HEK293T (cell line): ENCODE data around the gene LRRC72.

Source experiments
- CTCF ChIA-PET: fragments of 350-600 bp; formaldehyde crosslinking; extraction: SDS; loops from one replicate; lab custom pipeline; 2021; ENCODE audit warnings: antibody characterized with exemption, inconsistent platforms; lab: Yijun Ruan, JAX
- POLR2A ChIA-PET: fragments of 350-600 bp; formaldehyde crosslinking; extraction: SDS; loops from one replicate; lab custom pipeline; 2020; ENCODE audit warnings: antibody characterized with exemption, inconsistent platforms; lab: Yijun Ruan, JAX
- DNase-seq: peaks from one replicate; pipeline ENCODE4 v3.0.0; 2012; ENCODE audit warnings: mixed read lengths; ENCODE audit errors: extremely low spot score
- ARNT ChIP-seq: fragments of 450-650 bp; IDR thresholded peaks from 2 replicates; pipeline ENCODE4 v1.6.1; 2017; ENCODE audit warnings: mild to moderate bottlenecking
- BHLHE40 ChIP-seq: fragments of 450-650 bp; IDR thresholded peaks from 2 replicates; pipeline ENCODE4 v1.6.1; 2016; ENCODE audit warnings: mild to moderate bottlenecking, moderate library complexity, borderline replicate concordance
- CTBP1 ChIP-seq: fragments of 450-650 bp; IDR thresholded peaks from 2 replicates; pipeline ENCODE4 v1.6.1; 2016; ENCODE audit warnings: borderline replicate concordance
- ELF4 ChIP-seq: fragments of 450-650 bp; IDR thresholded peaks from 2 replicates; pipeline ENCODE4 v1.6.1; 2017; ENCODE audit warnings: antibody characterized with exemption
- FOXA1 ChIP-seq: fragments of 450-650 bp; IDR thresholded peaks from 2 replicates; pipeline ENCODE4 v1.6.1; 2016; ENCODE audit warnings: mild to moderate bottlenecking
- FOXK2 ChIP-seq: fragments of 450-650 bp; IDR thresholded peaks from 2 replicates; pipeline ENCODE4 v1.6.1; 2016; ENCODE audit warnings: mild to moderate bottlenecking
- FOXM1 ChIP-seq: fragments of 450-650 bp; IDR thresholded peaks from 2 replicates; pipeline ENCODE4 v1.6.1; 2017; ENCODE audit warnings: mild to moderate bottlenecking, borderline replicate concordance
- HDGF ChIP-seq: fragments of 450-650 bp; IDR thresholded peaks from 2 replicates; pipeline ENCODE4 v1.6.1; 2017; ENCODE audit warnings: antibody characterized with exemption, borderline replicate concordance
- L3MBTL2 ChIP-seq: fragments of 450-650 bp; conservative IDR thresholded peaks from 2 replicates; pipeline ENCODE4 v1.6.1; 2016; ENCODE audit warnings: mild to moderate bottlenecking
- LEF1 ChIP-seq: fragments of 450-650 bp; IDR thresholded peaks from 2 replicates; pipeline ENCODE4 v1.6.1; 2017; ENCODE audit warnings: mild to moderate bottlenecking, borderline replicate concordance
- NFRKB ChIP-seq: fragments of 450-650 bp; IDR thresholded peaks from 2 replicates; pipeline ENCODE4 v1.6.1; 2016; ENCODE audit warnings: mild to moderate bottlenecking, moderate library complexity
- PKNOX1 ChIP-seq: fragments of 450-650 bp; IDR thresholded peaks from 2 replicates; pipeline ENCODE4 v1.6.1; 2016
- SP1 ChIP-seq: fragments of 450-650 bp; IDR thresholded peaks from 2 replicates; pipeline ENCODE4 v1.6.1; 2017
- SUZ12 ChIP-seq: fragments of 450-650 bp; IDR thresholded peaks from 2 replicates; pipeline ENCODE4 v1.6.1; 2016; ENCODE audit warnings: mild to moderate bottlenecking
- TARDBP ChIP-seq: fragments of 450-650 bp; IDR thresholded peaks from 2 replicates; pipeline ENCODE4 v1.6.1; 2016
- ZNF384 ChIP-seq: fragments of 450-650 bp; IDR thresholded peaks from 2 replicates; pipeline ENCODE4 v1.6.1; 2016

Gene LRRC72

DNA sequence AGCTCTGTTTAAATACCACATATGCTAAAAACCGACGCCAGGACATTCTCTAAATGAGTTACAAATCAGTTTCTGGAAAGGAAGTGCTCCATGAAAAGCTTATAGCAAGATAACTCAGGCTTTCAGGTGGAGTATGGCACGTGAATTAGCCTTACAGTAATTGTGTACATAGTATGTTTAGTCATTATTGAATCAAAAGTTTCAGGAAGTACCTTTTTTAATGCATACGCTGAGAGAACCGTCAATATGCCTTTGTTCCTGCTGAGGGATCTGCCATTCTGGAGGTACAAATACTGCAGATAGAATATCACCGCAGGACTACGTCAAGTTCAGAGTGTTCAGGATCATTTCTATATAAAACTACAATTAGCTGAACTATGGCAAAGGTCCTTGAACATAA, 73.2 kb downstream of the LRRC72 start:
- TF ChIP-seq ELF4 (no peak), TARDBP (no peak), SUZ12 (no peak), L3MBTL2 (no peak), ARNT (no peak), PKNOX1 (no peak), NFRKB (no peak), LEF1 (no peak), FOXA1 (no peak), BHLHE40 (no peak), ZNF384 (no peak), FOXM1 (no peak), HDGF (no peak), FOXK2 (no peak), CTBP1 (no peak), SP1 (no peak)
- no peak for DNase-seq
- CTCF ChIA-PET, result no interaction called here
- POLR2A ChIA-PET, result no interaction called here

DNA sequence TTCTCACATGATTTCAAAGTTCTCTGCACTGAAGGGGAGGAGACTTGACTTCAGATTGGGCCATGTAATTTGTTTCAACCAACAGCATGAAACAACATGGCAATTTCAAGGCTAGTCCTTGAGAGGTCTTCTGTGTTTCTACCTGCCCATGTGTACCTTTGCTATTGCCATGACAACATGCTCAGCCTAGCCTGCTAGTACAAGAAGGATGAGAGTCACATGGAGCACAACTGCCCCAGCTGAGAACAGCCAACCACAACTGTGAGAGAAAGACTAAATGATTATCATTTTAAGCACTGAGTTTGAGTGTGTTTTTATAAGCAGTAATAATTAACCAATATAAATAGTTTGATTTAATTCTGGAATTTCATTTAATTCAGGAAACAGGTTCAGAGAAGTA, 77.0 kb downstream of the LRRC72 start:
- TF ChIP-seq ZNF384 (no peak), FOXA1 (no peak), PKNOX1 (no peak), HDGF (no peak), LEF1 (no peak), CTBP1 (no peak), ELF4 (no peak), TARDBP (no peak), FOXK2 (no peak)
- no peak for DNase-seq
- ChIA-PET CTCF (no interaction called here), POLR2A (no interaction called here)

- no peak for DNase-seq
- POLR2A ChIA-PET, result no interaction called here
- CTCF ChIA-PET, result no interaction called here
- TF ChIP-seq LEF1 (no peak), ZNF384 (no peak), NFRKB (no peak)
Measured at GRCh38 chr7:16604054-16604453, 77.4 kb downstream of the LRRC72 start.

DNA sequence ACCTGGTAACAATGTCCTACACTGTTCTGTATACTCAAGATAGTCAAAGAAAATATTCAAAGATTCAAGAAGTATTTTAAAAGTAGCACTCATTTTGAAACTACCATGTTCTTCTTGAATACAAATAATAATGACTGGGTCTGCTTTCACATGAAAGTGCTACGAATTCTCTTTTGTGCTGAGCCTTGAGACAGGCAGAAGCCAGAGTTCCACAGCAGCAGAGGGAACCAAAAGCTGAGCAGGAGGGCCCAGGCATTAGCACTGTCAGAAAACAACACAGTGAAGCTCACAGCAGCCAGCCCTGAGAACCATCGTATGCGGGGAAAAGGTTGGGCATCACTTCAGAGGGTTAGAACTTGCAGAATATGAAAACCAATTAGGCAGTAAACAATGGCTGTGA, 80.1 kb downstream of the LRRC72 start:
- CTCF ChIA-PET, result no interaction called here
- no peak for DNase-seq
- TF ChIP-seq LEF1, result no peak
- no peak for TF ChIP-seq BHLHE40
- TF ChIP-seq FOXM1, result no peak
- TF ChIP-seq NFRKB, result no peak
- no peak for TF ChIP-seq L3MBTL2
- no peak for TF ChIP-seq ZNF384
- no peak for TF ChIP-seq FOXA1
- no peak for TF ChIP-seq HDGF
- no peak for TF ChIP-seq PKNOX1
- TF ChIP-seq SUZ12, result no peak
- TF ChIP-seq ARNT, result no peak
- POLR2A ChIA-PET, result no interaction called here

DNA sequence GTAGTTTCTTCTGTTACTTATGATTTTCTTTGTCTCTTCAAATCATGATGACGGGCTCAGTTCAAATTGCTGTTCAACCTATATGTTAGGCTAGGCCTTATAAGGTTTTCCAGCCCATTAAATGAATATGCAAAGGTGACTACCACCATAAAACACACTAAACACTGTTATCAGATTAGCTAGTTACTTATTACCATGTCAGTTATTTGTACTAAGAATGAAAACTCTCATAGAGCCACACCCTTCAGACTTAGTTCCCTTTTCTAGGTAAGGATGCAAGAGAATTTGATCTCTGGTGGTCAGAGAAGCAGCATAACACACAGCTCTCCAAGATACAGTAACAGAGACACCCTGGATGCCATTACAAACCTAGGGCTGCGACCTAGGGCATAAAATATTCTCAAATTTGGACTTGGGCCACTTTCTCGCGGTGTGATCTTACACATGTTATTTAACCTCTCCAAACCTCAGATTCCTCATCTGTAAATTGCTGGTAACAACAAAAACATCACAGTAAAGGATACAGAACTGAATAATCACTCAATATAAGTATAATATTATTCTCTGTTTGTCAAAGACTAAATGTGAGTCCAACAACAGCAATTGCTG, 83.3 kb downstream of the LRRC72 start:
- no peak for DNase-seq

DNA sequence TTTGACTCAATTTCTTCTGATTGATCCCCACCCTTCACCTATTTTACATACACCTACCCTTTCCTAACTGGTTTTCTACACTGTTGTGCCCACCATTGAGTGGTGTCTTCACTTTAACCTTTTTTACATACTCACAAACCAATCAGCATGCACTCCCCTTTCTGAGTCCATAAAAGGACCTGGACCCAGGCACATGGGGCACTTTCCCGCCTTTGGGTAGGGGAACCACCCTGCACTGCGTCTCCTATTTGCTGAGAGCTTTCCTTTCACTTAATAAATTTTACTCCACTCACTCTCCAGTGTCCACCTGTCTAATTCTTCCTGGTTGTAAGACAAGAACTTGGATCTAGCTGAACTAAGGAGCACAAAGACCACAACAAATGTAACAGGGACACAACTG, 85.1 kb downstream of the LRRC72 start:
- ChIA-PET CTCF (no interaction called here), POLR2A (no interaction called here)
- TF ChIP-seq TARDBP, result no peak
- no peak for TF ChIP-seq HDGF
- TF ChIP-seq ARNT, result no peak
- no peak for TF ChIP-seq ELF4
- TF ChIP-seq CTBP1, result no peak
- no peak for TF ChIP-seq BHLHE40
- TF ChIP-seq FOXM1, result no peak
- TF ChIP-seq SUZ12, result no peak
- no peak for TF ChIP-seq FOXK2
- no peak for TF ChIP-seq NFRKB
- no peak; the same call in 1 of the 2 replicates for TF ChIP-seq L3MBTL2
- TF ChIP-seq ZNF384, result no peak
- no peak for TF ChIP-seq LEF1
- TF ChIP-seq SP1, result no peak
- TF ChIP-seq FOXA1, result no peak
- TF ChIP-seq PKNOX1, result no peak

More for the DNA sequence above, 83.3 kb downstream of the LRRC72 start:
- ChIA-PET CTCF (no interaction called here), POLR2A (no interaction called here)
- TF ChIP-seq FOXM1 (no peak), ARNT (no peak), SP1 (no peak), LEF1 (no peak), ZNF384 (no peak), L3MBTL2 (no peak), FOXK2 (no peak), CTBP1 (no peak)

More for the DNA sequence above, 85.1 kb downstream of the LRRC72 start:
- DNase-seq, result no peak
